Hepatocyte (in vitro differentiated cells): ENCODE results near the gene NOSTRIN. TPM values are rescaled to one million over a fixed set of nuclear protein-coding genes. Genes with fewer than 3 reads are reported as not detected.

Experiments used
- DNase-seq: peaks from one replicate; pipeline ENCODE4 v3.0.0-alpha.2; 2016; ENCODE audit warnings: low spot score
- H2AFZ ChIP-seq: fragments of 200-600 bp; sonication (generic); 2 replicates; pipeline ENCODE4 v1.6.0; 2016; ENCODE audit warnings: antibody characterized with exemption, mild to moderate bottlenecking
- H3K27ac ChIP-seq: fragments of 200-600 bp; sonication (generic); 2 replicates; pipeline ENCODE4 v1.5.1; 2016; ENCODE audit warnings: mild to moderate bottlenecking
- H3K27me3 ChIP-seq: fragments of 200-600 bp; sonication (generic); 2 replicates; pipeline ENCODE4 v1.6.1; 2016
- H3K36me3 ChIP-seq: fragments of 200-600 bp; sonication (generic); replicated peaks from 2 replicates; pipeline ENCODE4 v1.5.1; 2016; ENCODE audit warnings: low read depth; ENCODE audit not compliant: insufficient read depth
- H3K4me1 ChIP-seq: fragments of 200-600 bp; sonication (generic); 2 replicates; pipeline ENCODE4 v1.5.1; 2016; ENCODE audit warnings: mild to moderate bottlenecking, moderate library complexity; ENCODE audit not compliant: insufficient read depth
- H3K4me2 ChIP-seq: fragments of 200-600 bp; sonication (generic); 2 replicates; pipeline ENCODE4 v1.6.0; 2016
- H3K4me3 ChIP-seq: fragments of 200-600 bp; sonication (generic); 2 replicates; pipeline ENCODE4 v1.5.1; 2016; ENCODE audit warnings: mild to moderate bottlenecking
- H3K79me2 ChIP-seq: fragments of 200-600 bp; sonication (generic); 2 replicates; pipeline ENCODE4 v1.6.0; 2017; ENCODE audit warnings: mild to moderate bottlenecking
- H3K9me2 ChIP-seq: fragments of 200-600 bp; sonication (generic); replicated peaks from 2 replicates; pipeline ENCODE4 v1.6.0; 2017; ENCODE audit warnings: mild to moderate bottlenecking; ENCODE audit not compliant: insufficient read depth
- H3K9me3 ChIP-seq: fragments of 200-600 bp; sonication (generic); 2 replicates; pipeline ENCODE4 v1.5.1; 2016; ENCODE audit warnings: low read depth, mild to moderate bottlenecking
- H4K20me1 ChIP-seq: fragments of 200-600 bp; sonication (generic); 2 replicates; pipeline ENCODE4 v1.6.0; 2016; ENCODE audit warnings: mild to moderate bottlenecking; ENCODE audit not compliant: insufficient read depth, poor library complexity, severe bottlenecking
- EZH2 ChIP-seq: fragments of 200-600 bp; sonication (generic); IDR thresholded peaks from 2 replicates; pipeline ENCODE4 v1.6.1; 2016; ENCODE audit warnings: antibody characterized with exemption, mild to moderate bottlenecking, borderline replicate concordance
- EZH2phosphoT487 ChIP-seq: fragments of 200-600 bp; sonication (generic); IDR thresholded peaks from one replicate; pipeline ENCODE4 v1.6.1; 2018; ENCODE audit warnings: antibody characterized with exemption, mild to moderate bottlenecking, low read depth, moderate library complexity; ENCODE audit not compliant: unreplicated experiment, severe bottlenecking
- WGBS: methylation state at CpG from one replicate; pipeline ENCODE4 v1.1.6; 2016; ENCODE audit warnings: low lambda C conversion rate; ENCODE audit errors: missing lambda C conversion rate; 5-methylcytosine and 5-hydroxymethylcytosine counted together
- polyA plus RNA-seq: library from polyadenylated mRNA; unstranded; fragments of >200 nt; fragmentation: Nextera tagmentation; extraction: Ambion mirVana; gene quantifications from 2 replicates; pipeline ENCODE4 v1.2.1, GENCODE V29; 2016
- total RNA-seq: library from RNA; depleted of rRNA; stranded (reverse); fragments of >200 nt; gene quantifications from 2 replicates; pipeline ENCODE4 v1.2.3, GENCODE V29; 2014
- TF ChIP-seq, protein P1 (sequence below): fragments of 200-600 bp; sonication (generic); IDR thresholded peaks from 2 replicates; pipeline ENCODE4 v1.5.1; 2016; ENCODE audit warnings: antibody characterized with exemption, mild to moderate bottlenecking; ENCODE audit not compliant: poor library complexity

NOSTRIN gene
- total and polyA plus RNA-seq, 2 experiments from 2014 or later: 10.1 to 10.7 TPM

DNA sequence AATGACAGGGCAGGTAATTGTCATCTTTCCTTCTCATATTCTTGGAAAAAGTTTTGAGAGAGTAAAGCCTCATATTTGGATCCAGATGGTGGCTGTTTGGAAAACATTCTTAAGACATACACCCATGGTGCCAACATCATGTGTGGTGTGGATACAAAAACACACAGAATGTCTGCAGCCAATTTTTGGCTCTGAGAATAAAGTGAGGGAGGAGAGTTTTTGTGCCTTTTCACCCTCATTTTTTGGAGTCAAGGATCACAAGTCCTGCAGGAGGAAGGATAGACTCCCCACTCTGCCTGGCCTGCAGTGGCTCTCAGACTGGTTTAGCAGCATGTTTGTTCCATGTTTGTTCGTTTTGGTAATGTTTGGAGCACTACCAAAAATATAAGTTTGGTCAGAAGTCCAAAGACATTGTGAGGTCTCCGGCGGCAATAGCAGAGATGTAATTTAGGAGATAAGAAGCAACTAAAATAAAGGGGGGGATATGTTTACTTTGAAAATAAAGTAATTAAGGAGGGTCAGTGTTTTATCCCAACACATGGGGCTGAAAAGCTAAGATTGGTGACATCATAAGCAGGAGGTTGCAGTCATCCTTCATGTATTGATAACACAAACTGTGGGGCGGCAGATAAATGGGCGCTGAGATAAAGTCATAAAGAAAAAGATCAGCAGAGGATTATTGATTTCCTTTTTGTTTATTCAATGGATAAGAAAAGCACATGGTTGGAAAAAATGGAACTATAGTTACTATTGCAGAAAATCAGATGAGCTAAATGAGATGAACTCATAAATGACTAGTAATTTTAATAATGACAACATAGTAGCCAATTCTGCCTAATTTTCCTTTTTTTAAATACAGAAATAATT, 655 bp downstream of the NOSTRIN start:
- H3K79me2 ChIP-seq: peaks cover 4% of the 10 kb centered on the region
- H3K27me3 ChIP-seq: no peaks in the 10 kb centered on the region
- peaks cover 26% of the 10 kb centered on the region for H3K4me1 ChIP-seq
- TF ChIP-seq, protein P1, sequence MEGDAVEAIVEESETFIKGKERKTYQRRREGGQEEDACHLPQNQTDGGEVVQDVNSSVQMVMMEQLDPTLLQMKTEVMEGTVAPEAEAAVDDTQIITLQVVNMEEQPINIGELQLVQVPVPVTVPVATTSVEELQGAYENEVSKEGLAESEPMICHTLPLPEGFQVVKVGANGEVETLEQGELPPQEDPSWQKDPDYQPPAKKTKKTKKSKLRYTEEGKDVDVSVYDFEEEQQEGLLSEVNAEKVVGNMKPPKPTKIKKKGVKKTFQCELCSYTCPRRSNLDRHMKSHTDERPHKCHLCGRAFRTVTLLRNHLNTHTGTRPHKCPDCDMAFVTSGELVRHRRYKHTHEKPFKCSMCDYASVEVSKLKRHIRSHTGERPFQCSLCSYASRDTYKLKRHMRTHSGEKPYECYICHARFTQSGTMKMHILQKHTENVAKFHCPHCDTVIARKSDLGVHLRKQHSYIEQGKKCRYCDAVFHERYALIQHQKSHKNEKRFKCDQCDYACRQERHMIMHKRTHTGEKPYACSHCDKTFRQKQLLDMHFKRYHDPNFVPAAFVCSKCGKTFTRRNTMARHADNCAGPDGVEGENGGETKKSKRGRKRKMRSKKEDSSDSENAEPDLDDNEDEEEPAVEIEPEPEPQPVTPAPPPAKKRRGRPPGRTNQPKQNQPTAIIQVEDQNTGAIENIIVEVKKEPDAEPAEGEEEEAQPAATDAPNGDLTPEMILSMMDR: no peak
- no peak for TF ChIP-seq EZH2phosphoT487
- no peak for TF ChIP-seq EZH2
- H3K9me3 ChIP-seq: no peaks in the 10 kb centered on the region
- H2AFZ ChIP-seq: no peak overlapping the region
- no peaks in the 10 kb centered on the region for H3K36me3 ChIP-seq
- no peaks in the 10 kb centered on the region for H4K20me1 ChIP-seq
- no peak for DNase-seq
- 39% methylated on average over 5 of the region's 5 CpGs for WGBS
- no peak overlapping the region for H3K4me3 ChIP-seq
- peak overlapping the region; percentile 85 for H3K27ac ChIP-seq
- no peaks in the 10 kb centered on the region for H3K9me2 ChIP-seq
- H3K4me2 ChIP-seq: peak overlapping the region; percentile 65

GRCh38 chr2:168804214-168804613, 1.8 kb downstream of the NOSTRIN start:
- no peak overlapping the region for H2AFZ ChIP-seq
- H3K79me2 ChIP-seq: peaks cover 4% of the 10 kb centered on the region
- H3K27ac ChIP-seq: peak overlapping the region; percentile 85
- peaks cover 20% of the 10 kb centered on the region for H3K4me1 ChIP-seq
- 85% methylated on average over 3 of the region's 3 CpGs for WGBS
- peak overlapping the region; percentile 65 for H3K4me2 ChIP-seq
- no peak for DNase-seq
- TF ChIP-seq, protein P1: no peak
- no peak for TF ChIP-seq EZH2phosphoT487
- no peak for TF ChIP-seq EZH2
- H4K20me1 ChIP-seq: no peaks in the 10 kb centered on the region
- no peaks in the 10 kb centered on the region for H3K9me3 ChIP-seq
- H3K27me3 ChIP-seq: no peaks in the 10 kb centered on the region
- no peaks in the 10 kb centered on the region for H3K9me2 ChIP-seq
- no peaks in the 10 kb centered on the region for H3K36me3 ChIP-seq
- H3K4me3 ChIP-seq: no peak overlapping the region

GRCh38 chr2:168805615-168806014, 3.2 kb downstream of the NOSTRIN start:
- H3K36me3 ChIP-seq: no peaks in the 10 kb centered on the region
- DNase-seq: no peak
- WGBS: 97% methylated on average over 7 of the region's 7 CpGs
- H3K79me2 ChIP-seq: peaks cover 4% of the 10 kb centered on the region
- peaks cover 20% of the 10 kb centered on the region for H3K4me1 ChIP-seq
- no peaks in the 10 kb centered on the region for H3K9me2 ChIP-seq
- no peak overlapping the region for H3K4me3 ChIP-seq
- no peaks in the 10 kb centered on the region for H4K20me1 ChIP-seq
- no peaks in the 10 kb centered on the region for H3K27me3 ChIP-seq
- H3K4me2 ChIP-seq: no peak overlapping the region
- TF ChIP-seq EZH2phosphoT487: no peak
- no peak for TF ChIP-seq EZH2
- TF ChIP-seq, protein P1: no peak
- no peak overlapping the region for H2AFZ ChIP-seq
- H3K9me3 ChIP-seq: no peaks in the 10 kb centered on the region
- no peak overlapping the region for H3K27ac ChIP-seq
